ENCODE results near the gene ADTRP. TPM values are rescaled to one million over a fixed set of nuclear protein-coding genes. Genes with fewer than 3 reads are reported as not detected.
A peak's percentile ranks its signal among the peaks of the same experiment; 100 is the strongest.

Gene ADTRP
- total RNA-seq, 1 donor from 2014 or later = 3.4 TPM

DNA sequence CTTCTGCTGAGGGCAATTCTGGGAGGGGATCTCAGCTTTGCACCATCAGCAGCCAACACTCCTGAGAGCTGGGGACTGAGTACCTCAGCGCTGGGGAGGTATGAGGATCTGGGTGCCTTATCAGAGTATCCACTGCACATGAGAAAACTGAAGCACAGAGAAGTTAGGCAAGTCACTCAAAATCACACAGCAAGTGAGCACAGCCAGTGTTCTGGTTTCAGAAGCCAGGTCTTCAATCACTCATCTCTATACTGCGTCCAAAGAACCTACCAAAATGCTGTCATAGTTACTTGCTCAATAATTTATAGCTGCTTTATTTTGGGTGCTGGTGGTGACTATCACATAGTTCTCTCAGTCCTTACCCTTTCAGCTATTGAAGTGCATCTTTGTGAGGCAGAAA lies 5.0 kb downstream of the ADTRP start:
- Mint-ChIP-seq H3K4me1 (peaks cover 39% of the 10 kb centered on the region), H3K27me3 (ENCODE audit: low read depth) (no peaks in the 10 kb centered on the region), H3K36me3 (no peaks in the 10 kb centered on the region), H3K9me3 (no peaks in the 10 kb centered on the region), H3K4me3 (no peak overlapping the region), H3K27ac (no peak overlapping the region)
- TF ChIP-seq CTCF (IDR thresholded peaks at IDR 0.05; ENCODE audit: unreplicated experiment) = no peak
- no peak for DNase-seq (ENCODE audit: low spot score in 2 of 2, unreplicated experiment in 2 of 2)

GRCh38 chr6:11773013-11773412 lies 5.6 kb downstream of the ADTRP start:
- Mint-ChIP-seq H3K27me3 (ENCODE audit: low read depth) (no peaks in the 10 kb centered on the region), H3K9me3 (no peaks in the 10 kb centered on the region), H3K4me3 (no peak overlapping the region), H3K4me1 (peaks cover 34% of the 10 kb centered on the region), H3K36me3 (no peaks in the 10 kb centered on the region), H3K27ac (peak overlapping the region; percentile 22)
- no peak for DNase-seq (ENCODE audit: low spot score in 2 of 2, unreplicated experiment in 2 of 2)
- no peak for TF ChIP-seq CTCF (IDR thresholded peaks at IDR 0.05; ENCODE audit: unreplicated experiment)

GRCh38 chr6:11772109-11772825 lies 6.3 kb downstream of the ADTRP start:
- Mint-ChIP-seq H3K27ac (peak overlapping the region; percentile 54), H3K4me3 (no peak overlapping the region), H3K27me3 (ENCODE audit: low read depth) (no peaks in the 10 kb centered on the region), H3K36me3 (no peaks in the 10 kb centered on the region), H3K9me3 (no peaks in the 10 kb centered on the region), H3K4me1 (peaks cover 27% of the 10 kb centered on the region)
- DNase-seq (ENCODE audit: low spot score in 2 of 2, unreplicated experiment in 2 of 2) = no peak
- no peak for TF ChIP-seq CTCF (IDR thresholded peaks at IDR 0.05; ENCODE audit: unreplicated experiment)

DNA sequence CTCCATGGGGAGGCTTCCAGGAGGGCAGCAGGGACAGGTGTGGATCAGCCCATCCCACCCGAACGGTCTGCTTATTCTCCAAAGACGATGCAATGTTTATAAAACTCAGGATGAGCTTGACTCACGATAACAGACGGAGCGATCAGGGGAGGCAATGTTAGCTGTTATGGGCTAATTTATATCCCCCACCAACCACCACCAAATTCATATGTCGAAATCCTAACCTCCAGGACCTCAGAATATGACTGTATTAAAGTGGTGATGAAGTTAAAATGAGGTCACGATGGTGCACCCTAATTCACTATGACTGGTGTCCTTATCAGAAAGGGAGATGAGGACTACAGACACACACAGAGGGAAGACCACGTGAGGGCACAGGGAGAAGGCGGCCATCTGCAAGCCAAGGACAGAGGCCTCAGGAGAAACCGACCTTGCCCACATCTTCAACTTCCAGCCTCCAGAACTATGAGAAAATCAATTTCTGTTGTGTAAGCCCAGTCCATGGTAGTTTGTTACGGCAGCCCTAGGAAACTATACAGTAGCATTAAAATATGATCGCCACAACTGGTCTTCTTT lies 7.0 kb downstream of the ADTRP start:
- peak overlapping the region; percentile 54 for H3K27ac Mint-ChIP-seq
- DNase-seq (ENCODE audit: low spot score in 2 of 2, unreplicated experiment in 2 of 2) = no peak
- peaks cover 32% of the 10 kb centered on the region for H3K4me1 Mint-ChIP-seq
- no peak overlapping the region for H3K4me3 Mint-ChIP-seq
- H3K9me3 Mint-ChIP-seq = no peaks in the 10 kb centered on the region
- no peak for TF ChIP-seq CTCF (IDR thresholded peaks at IDR 0.05; ENCODE audit: unreplicated experiment)
- no peaks in the 10 kb centered on the region for H3K27me3 Mint-ChIP-seq (ENCODE audit: low read depth)
- no peaks in the 10 kb centered on the region for H3K36me3 Mint-ChIP-seq

DNA sequence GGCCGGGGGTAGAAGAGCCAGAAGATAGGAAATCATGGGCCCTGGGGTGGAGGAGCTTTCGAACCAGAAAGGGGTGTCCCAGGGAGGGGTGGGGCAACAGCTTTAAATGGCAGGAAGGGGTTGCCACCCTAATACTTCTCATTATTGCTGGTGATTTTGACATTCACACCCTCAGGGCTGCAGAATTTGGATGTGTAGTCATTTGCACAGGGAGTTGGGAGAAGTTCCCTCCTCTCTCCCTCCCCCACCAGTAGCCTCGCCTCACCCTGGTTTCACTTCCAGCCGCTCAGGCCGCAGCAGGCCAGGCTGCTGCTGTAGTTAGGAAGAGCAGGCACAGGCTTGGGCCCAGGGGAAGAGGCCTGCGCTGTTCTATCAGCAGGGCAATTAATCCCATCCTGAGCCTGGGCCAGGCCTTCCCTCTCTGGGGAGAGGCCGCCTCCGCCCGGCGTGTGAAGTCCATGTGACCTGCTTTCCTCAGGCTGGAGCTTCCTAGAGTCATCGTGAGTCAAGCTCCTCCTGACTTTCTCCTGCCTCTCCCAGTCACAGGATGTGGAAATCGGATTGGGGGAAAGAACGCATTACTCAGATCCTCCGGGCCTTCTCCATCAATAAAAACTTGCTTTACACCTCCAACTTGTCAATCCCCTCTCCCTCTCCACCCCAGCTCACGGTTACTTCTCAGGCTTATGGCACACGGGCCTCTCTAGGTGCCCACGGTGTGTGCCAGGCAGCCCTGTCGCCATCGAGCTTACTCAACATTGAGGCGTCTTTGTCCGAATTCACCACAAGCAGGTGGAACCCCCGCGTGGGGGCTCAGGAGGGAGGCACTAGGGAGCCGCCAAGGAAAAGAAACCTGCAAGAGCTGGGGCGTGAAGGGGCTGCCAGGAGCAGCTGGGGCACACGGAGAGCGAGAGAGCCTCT lies 7.8 kb downstream of the ADTRP start:
- H3K4me1 Mint-ChIP-seq = peaks cover 39% of the 10 kb centered on the region
- no peaks in the 10 kb centered on the region for H3K9me3 Mint-ChIP-seq
- H3K27me3 Mint-ChIP-seq (ENCODE audit: low read depth) = no peaks in the 10 kb centered on the region
- H3K27ac Mint-ChIP-seq = peak overlapping the region; percentile 75
- no peaks in the 10 kb centered on the region for H3K36me3 Mint-ChIP-seq
- DNase-seq (ENCODE audit: low spot score in 2 of 2, unreplicated experiment in 2 of 2) = peak in 1 of 2 experiments; percentile 61
- no peak for TF ChIP-seq CTCF (IDR thresholded peaks at IDR 0.05; ENCODE audit: unreplicated experiment)
- H3K4me3 Mint-ChIP-seq = no peak overlapping the region

Measured in mesothelial cell of epicardium (in vitro differentiated cells).